ENCODE results near the gene CYP27A1.
A peak's percentile ranks its signal among the peaks of the same experiment; 100 is the strongest.

CYP27A1 gene

GRCh38 chr2:218849721-218850120 lies 67.8 kb downstream of the CYP27A1 start:
- in situ Hi-C loops (cut with HindIII; ENCODE audit: low pct_ligation_motif_present, low sequenced_read_pairs): no loop called here
- Histone ChIP-seq H3K27ac (no peak overlapping the region), H3K36me3 (replicated peaks) (no peaks in the 10 kb centered on the region), H3K27me3 (replicated peaks) (peaks cover 13% of the 10 kb centered on the region), H3K4me3 (ENCODE audit: low read depth, low read length) (no peak overlapping the region)
- DNase-seq: no peak
- TF ChIP-seq, protein P1, sequence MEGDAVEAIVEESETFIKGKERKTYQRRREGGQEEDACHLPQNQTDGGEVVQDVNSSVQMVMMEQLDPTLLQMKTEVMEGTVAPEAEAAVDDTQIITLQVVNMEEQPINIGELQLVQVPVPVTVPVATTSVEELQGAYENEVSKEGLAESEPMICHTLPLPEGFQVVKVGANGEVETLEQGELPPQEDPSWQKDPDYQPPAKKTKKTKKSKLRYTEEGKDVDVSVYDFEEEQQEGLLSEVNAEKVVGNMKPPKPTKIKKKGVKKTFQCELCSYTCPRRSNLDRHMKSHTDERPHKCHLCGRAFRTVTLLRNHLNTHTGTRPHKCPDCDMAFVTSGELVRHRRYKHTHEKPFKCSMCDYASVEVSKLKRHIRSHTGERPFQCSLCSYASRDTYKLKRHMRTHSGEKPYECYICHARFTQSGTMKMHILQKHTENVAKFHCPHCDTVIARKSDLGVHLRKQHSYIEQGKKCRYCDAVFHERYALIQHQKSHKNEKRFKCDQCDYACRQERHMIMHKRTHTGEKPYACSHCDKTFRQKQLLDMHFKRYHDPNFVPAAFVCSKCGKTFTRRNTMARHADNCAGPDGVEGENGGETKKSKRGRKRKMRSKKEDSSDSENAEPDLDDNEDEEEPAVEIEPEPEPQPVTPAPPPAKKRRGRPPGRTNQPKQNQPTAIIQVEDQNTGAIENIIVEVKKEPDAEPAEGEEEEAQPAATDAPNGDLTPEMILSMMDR (IDR thresholded peaks at IDR 0.05; ENCODE audit: low read depth, low read length, missing control alignments): no peak

DNA sequence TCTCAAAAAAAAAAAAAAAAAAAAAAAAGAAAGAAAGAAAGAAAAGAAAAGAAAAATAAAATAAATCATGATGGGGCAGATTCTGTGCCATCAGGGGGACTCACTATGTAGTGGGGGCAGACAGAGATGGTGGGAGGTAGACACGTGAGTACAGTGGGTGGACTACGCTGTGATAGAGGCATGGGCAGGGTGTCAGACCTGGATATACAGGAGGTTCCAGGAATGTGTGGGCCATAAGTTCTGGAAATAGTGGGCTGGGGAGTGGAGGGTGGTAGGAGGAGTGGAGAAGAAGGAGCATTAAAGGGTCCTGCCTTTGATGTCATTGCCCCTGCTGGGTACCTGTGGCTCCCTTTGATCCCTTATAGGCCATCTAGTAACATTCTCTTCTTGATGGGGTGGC lies 68.8 kb downstream of the CYP27A1 start:
- TF ChIP-seq, protein P1 (IDR thresholded peaks at IDR 0.05; ENCODE audit: low read depth, low read length, missing control alignments): no peak
- no peak for DNase-seq
- Histone ChIP-seq H3K27ac (no peak overlapping the region), H3K4me3 (ENCODE audit: low read depth, low read length) (no peak overlapping the region), H3K36me3 (replicated peaks) (no peaks in the 10 kb centered on the region), H3K27me3 (replicated peaks) (peaks cover 24% of the 10 kb centered on the region)
- in situ Hi-C loops (cut with HindIII; ENCODE audit: low pct_ligation_motif_present, low sequenced_read_pairs): no loop called here

GRCh38 chr2:218851286-218851685 lies 69.3 kb downstream of the CYP27A1 start:
- Histone ChIP-seq H3K4me3 (ENCODE audit: low read depth, low read length) (no peak overlapping the region), H3K27ac (no peak overlapping the region), H3K27me3 (replicated peaks) (peaks cover 29% of the 10 kb centered on the region), H3K36me3 (replicated peaks) (no peaks in the 10 kb centered on the region)
- no peak for DNase-seq
- in situ Hi-C loops (cut with HindIII; ENCODE audit: low pct_ligation_motif_present, low sequenced_read_pairs): no loop called here
- TF ChIP-seq, protein P1 (IDR thresholded peaks at IDR 0.05; ENCODE audit: low read depth, low read length, missing control alignments): no peak

DNA sequence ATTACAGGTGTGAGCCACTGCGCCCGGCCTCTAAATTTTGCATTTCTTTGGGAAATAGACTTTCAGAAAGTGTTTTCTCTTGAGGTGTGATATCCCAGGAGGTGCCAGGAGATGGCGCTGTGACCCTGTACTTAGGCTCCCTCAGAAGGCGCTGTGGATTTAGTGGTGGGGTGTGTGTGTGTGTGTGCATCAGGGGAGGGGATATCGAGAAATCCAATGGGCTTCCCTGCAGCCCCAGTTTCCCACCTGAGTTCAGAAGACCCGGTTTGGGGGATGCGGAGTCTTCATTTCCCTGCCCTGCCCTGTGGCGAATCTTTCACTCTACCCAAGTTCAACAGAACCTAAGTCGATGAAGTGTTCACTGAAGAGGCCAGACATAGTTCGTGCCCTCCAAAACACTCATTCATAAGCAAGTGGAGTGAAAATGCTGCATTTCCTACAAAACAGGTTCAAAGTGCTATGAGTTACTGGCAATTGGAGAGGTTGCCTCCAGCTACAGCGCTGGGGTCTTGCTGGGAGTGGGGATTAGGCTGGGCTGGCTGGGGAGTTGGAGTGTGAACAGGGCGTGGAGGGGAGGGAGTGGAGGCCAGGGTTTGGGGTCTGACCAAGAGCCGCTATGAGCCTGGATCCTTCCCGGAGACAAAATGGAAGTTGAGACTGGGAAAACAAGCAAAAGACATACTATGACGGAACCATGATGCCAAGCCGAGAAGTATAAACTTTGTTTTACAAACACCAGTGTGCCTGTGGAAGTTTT lies 71.1 kb downstream of the CYP27A1 start:
- TF ChIP-seq, protein P1 (IDR thresholded peaks at IDR 0.05; ENCODE audit: low read depth, low read length, missing control alignments): peak; percentile 88
- no peak overlapping the region for H3K4me3 ChIP-seq (ENCODE audit: low read depth, low read length)
- no peaks in the 10 kb centered on the region for H3K36me3 ChIP-seq (replicated peaks)
- peaks cover 43% of the 10 kb centered on the region for H3K27me3 ChIP-seq (replicated peaks)
- no peak overlapping the region for H3K27ac ChIP-seq
- DNase-seq: peak; percentile 38
- in situ Hi-C loops (cut with HindIII; ENCODE audit: low pct_ligation_motif_present, low sequenced_read_pairs): no loop called here

DNA sequence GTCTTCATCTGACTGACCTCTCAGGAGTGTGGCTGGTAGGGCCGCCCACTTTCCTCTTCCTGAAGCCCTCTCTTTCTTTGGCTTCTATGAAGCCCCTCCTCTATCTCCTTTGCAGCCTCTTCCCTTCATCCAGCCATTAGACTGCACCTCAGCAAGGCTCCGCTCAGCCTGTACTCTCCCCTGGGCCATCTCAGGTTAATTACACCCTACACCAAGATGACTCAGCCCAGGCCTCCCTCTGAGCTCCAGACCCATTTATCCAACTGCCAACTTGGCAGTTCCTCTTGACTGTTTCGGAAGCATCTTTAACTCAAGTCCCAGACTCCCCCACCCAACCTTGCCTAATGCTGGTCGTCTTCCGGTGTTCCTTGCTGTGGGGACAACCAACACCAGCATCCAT lies 71.8 kb downstream of the CYP27A1 start:
- Histone ChIP-seq H3K4me3 (ENCODE audit: low read depth, low read length) (no peak overlapping the region), H3K27ac (no peak overlapping the region), H3K36me3 (replicated peaks) (no peaks in the 10 kb centered on the region), H3K27me3 (replicated peaks) (peaks cover 49% of the 10 kb centered on the region)
- no peak for DNase-seq
- TF ChIP-seq, protein P1 (IDR thresholded peaks at IDR 0.05; ENCODE audit: low read depth, low read length, missing control alignments): no peak
- in situ Hi-C loops (cut with HindIII; ENCODE audit: low pct_ligation_motif_present, low sequenced_read_pairs): no loop called here

GRCh38 chr2:218854860-218855259 lies 72.9 kb downstream of the CYP27A1 start:
- Histone ChIP-seq H3K27me3 (replicated peaks) (peaks cover 58% of the 10 kb centered on the region), H3K4me3 (ENCODE audit: low read depth, low read length) (no peak overlapping the region), H3K36me3 (replicated peaks) (no peaks in the 10 kb centered on the region), H3K27ac (no peak overlapping the region)
- in situ Hi-C loops (cut with HindIII; ENCODE audit: low pct_ligation_motif_present, low sequenced_read_pairs): no loop called here
- DNase-seq: no peak
- TF ChIP-seq, protein P1 (IDR thresholded peaks at IDR 0.05; ENCODE audit: low read depth, low read length, missing control alignments): no peak

All from brain microvascular endothelial cell (primary cell).